GM23338 (cell line): ENCODE data around the gene AK9. TPM values are rescaled to one million over a fixed set of nuclear protein-coding genes. Genes with fewer than 3 reads are reported as not detected.

Source experiments
- ATAC-seq: fragments of 200-7000 bp; cut with Tn5 transposase; 3 replicates; pipeline ENCODE4 v1.9.1; 2020
- DNase-seq: peaks from one replicate; pipeline ENCODE4 v3.0.0-alpha.2; 2015; ENCODE audit warnings: low spot score
- H2AFZ ChIP-seq: fragments of 200-600 bp; sonication (generic); 2 replicates; pipeline ENCODE4 v1.8.0; 2016; ENCODE audit warnings: antibody characterized with exemption, mild to moderate bottlenecking, moderate library complexity
- H3F3A ChIP-seq: fragments of 200-600 bp; sonication (generic); replicated peaks from 2 replicates; pipeline ENCODE4 v1.8.0; 2017; ENCODE audit warnings: antibody characterized with exemption, mixed run types, low read depth
- H3K27ac ChIP-seq: fragments of 200-600 bp; sonication (generic); 2 replicates; pipeline ENCODE4 v1.6.1; 2016; ENCODE audit warnings: low read depth
- H3K27me3 ChIP-seq: fragments of 200-600 bp; sonication (generic); 2 replicates; pipeline ENCODE4 v1.8.0; 2016; ENCODE audit warnings: mild to moderate bottlenecking, mixed run types, moderate library complexity; ENCODE audit not compliant: insufficient read depth
- H3K36me3 ChIP-seq: fragments of 200-600 bp; sonication (generic); 2 replicates; pipeline ENCODE4 v1.8.0; 2016; ENCODE audit warnings: mild to moderate bottlenecking; ENCODE audit not compliant: insufficient read depth
- H3K4me1 ChIP-seq: fragments of 200-600 bp; sonication (generic); 2 replicates; pipeline ENCODE4 v1.8.0; 2016; ENCODE audit warnings: mild to moderate bottlenecking, moderate library complexity; ENCODE audit not compliant: insufficient read depth
- H3K4me2 ChIP-seq: fragments of 200-600 bp; sonication (generic); 2 replicates; pipeline ENCODE4 v1.7.1; 2017; ENCODE audit warnings: mixed run types
- H3K4me3 ChIP-seq: fragments of 200-600 bp; sonication (generic); 2 replicates; pipeline ENCODE4 v1.6.1; 2016; ENCODE audit warnings: mixed run types
- H3K79me2 ChIP-seq: fragments of 200-600 bp; sonication (generic); replicated peaks from 2 replicates; pipeline ENCODE4 v1.8.0; 2017; ENCODE audit warnings: mild to moderate bottlenecking; ENCODE audit not compliant: insufficient read depth
- H3K9me2 ChIP-seq: fragments of 200-600 bp; sonication (generic); 2 replicates; pipeline ENCODE4 v1.8.0; 2017; ENCODE audit not compliant: insufficient read depth
- H4K20me1 ChIP-seq: fragments of 200-600 bp; sonication (generic); replicated peaks from 2 replicates; pipeline ENCODE4 v1.8.0; 2017; ENCODE audit warnings: mild to moderate bottlenecking; ENCODE audit not compliant: insufficient read depth
- H3K27ac Mint-ChIP-seq: 2 replicates; pipeline ENCODE4 v1.8.0; 2020; ENCODE audit warnings: inconsistent platforms, mild to moderate bottlenecking, moderate library complexity, mixed read lengths
- H3K27me3 Mint-ChIP-seq: 3 replicates; pipeline ENCODE4 v1.8.0; 2022; ENCODE audit warnings: low read depth, mild to moderate bottlenecking, moderate library complexity, mixed read lengths, inconsistent platforms; ENCODE audit not compliant: insufficient read depth, poor library complexity
- H3K36me3 Mint-ChIP-seq: 3 replicates; pipeline ENCODE4 v1.8.0; 2021; ENCODE audit warnings: low read depth, mild to moderate bottlenecking, inconsistent platforms, moderate library complexity, mixed read lengths
- H3K4me1 Mint-ChIP-seq: 3 replicates; pipeline ENCODE4 v1.8.0; 2020; ENCODE audit warnings: mild to moderate bottlenecking, inconsistent platforms, mixed read lengths
- H3K4me3 Mint-ChIP-seq: 3 replicates; pipeline ENCODE4 v1.8.0; 2021; ENCODE audit warnings: moderate library complexity, mild to moderate bottlenecking, inconsistent platforms, mixed read lengths
- H3K9me3 Mint-ChIP-seq: 3 replicates; pipeline ENCODE4 v1.8.0; 2020; ENCODE audit warnings: moderate library complexity, mild to moderate bottlenecking, inconsistent platforms, mixed read lengths
- CREB1 ChIP-seq: fragments of 250-450 bp; sonication (Bioruptor Pico); IDR thresholded peaks from 2 replicates; pipeline ENCODE4 v1.5.0; 2020; ENCODE audit warnings: low read depth, mild to moderate bottlenecking, moderate library complexity
- EZH2phosphoT487 ChIP-seq: fragments of 200-600 bp; sonication (generic); IDR thresholded peaks from one replicate; pipeline ENCODE4 v1.8.1; 2018; ENCODE audit warnings: antibody characterized with exemption; ENCODE audit not compliant: unreplicated experiment
- NANOG ChIP-seq: IDR thresholded peaks from 2 replicates; pipeline ENCODE4 v1.6.1; 2016; ENCODE audit warnings: antibody characterized with exemption, borderline replicate concordance
- POLR2AphosphoS5 ChIP-seq: IDR thresholded peaks from 2 replicates; pipeline ENCODE4 v1.6.1; 2016; ENCODE audit warnings: antibody characterized with exemption, low read depth
- STAT1 ChIP-seq: IDR thresholded peaks from one replicate; pipeline ENCODE4 v1.6.1; 2016; ENCODE audit warnings: antibody characterized with exemption; ENCODE audit not compliant: unreplicated experiment
- ZNF114 ChIP-seq: fragments of 250-450 bp; sonication (Bioruptor Pico); IDR thresholded peaks from 2 replicates; pipeline ENCODE4 v1.5.0; 2020; ENCODE audit warnings: mild to moderate bottlenecking, moderate library complexity
- polyA plus RNA-seq: library from polyadenylated mRNA; unstranded; fragments of >200 nt; fragmentation: Nextera tagmentation; extraction: Ambion mirVana; gene quantifications from 2 replicates; pipeline ENCODE4 v1.2.1, GENCODE V29; 2016
- total RNA-seq: library from RNA; depleted of rRNA; stranded (reverse); fragments of >200 nt; shearing (Covaris generic); gene quantifications from 2 replicates; pipeline ENCODE4 v1.2.3, GENCODE V29; 2014
- TF ChIP-seq, protein P1 (sequence below): IDR thresholded peaks from one replicate; pipeline ENCODE4 v1.6.1; 2018; ENCODE audit warnings: antibody characterized with exemption; ENCODE audit not compliant: unreplicated experiment
- TF ChIP-seq, protein P2 (sequence below), 2 experiments: fragments of 200-600 bp in 1 of 2; sonication (generic) in 1 of 2; conservative IDR thresholded peaks; 2 replicates each; pipeline versions ENCODE4 v1.5.1 to v1.6.1; 2016 to 2017; ENCODE audit warnings: antibody characterized with exemption in 2 of 2, low read depth in 2 of 2, mild to moderate bottlenecking in 2 of 2, moderate library complexity in 1 of 2
- TF ChIP-seq, protein P3 (sequence below): IDR thresholded peaks from 2 replicates; pipeline ENCODE4 v1.6.1; 2016; ENCODE audit warnings: antibody characterized with exemption
- TF ChIP-seq, protein P4 (sequence below): fragments of 250-450 bp; sonication (Bioruptor Pico); IDR thresholded peaks from 2 replicates; pipeline ENCODE4 v1.5.0; 2020; ENCODE audit warnings: mild to moderate bottlenecking, moderate library complexity

Gene AK9
- total and polyA plus RNA-seq, 2 experiments from 2014 or later, result 2.0 to 6.4 TPM

DNA sequence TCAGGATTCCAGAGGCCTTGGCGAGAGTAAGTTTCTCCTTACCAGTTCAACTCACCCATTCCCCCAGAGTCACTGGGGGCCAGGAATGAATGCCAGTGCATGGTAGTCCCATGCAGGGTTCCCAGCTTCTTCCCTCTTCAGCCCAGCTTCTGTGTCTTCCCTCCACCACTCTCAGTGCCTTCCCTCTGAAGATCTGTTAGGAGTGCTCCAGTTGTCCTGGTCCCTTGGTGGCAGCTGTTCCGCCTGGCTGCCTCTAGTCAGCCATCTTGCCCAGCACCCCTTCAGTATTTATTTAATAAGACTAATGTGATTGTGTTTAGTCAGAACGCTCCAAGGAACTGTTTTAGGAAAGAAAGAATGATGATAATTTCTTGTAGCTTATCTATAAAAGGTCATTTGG, 23.2 kb upstream of the AK9 start:
- no peak overlapping the region for H3K27ac ChIP-seq
- H3K9me2 ChIP-seq, result no peaks in the 10 kb centered on the region
- H3K4me2 ChIP-seq, result no peak overlapping the region
- no peaks in the 10 kb centered on the region for H3K4me1 ChIP-seq
- DNase-seq, result no peak
- TF ChIP-seq NANOG (no peak), POLR2AphosphoS5 (no peak)
- H3K9me3 Mint-ChIP-seq, result no peaks in the 10 kb centered on the region; the same call in 2 of the 3 replicates
- H2AFZ ChIP-seq, result no peak overlapping the region
- ATAC-seq, result no peak
- H3K4me3 ChIP-seq, result no peak overlapping the region
- H3K36me3 Mint-ChIP-seq, result peaks cover 4% of the 10 kb centered on the region; the same call in 2 of the 3 replicates
- no peak overlapping the region for H3K4me3 Mint-ChIP-seq
- H3K27ac Mint-ChIP-seq, result no peak overlapping the region
- H4K20me1 ChIP-seq, result no peaks in the 10 kb centered on the region
- H3K4me1 Mint-ChIP-seq, result 0 out of 3 replicates have a peak, but pooled peaks cover 3% of the 10 kb centered on the region
- H3K27me3 Mint-ChIP-seq, result no peaks in the 10 kb centered on the region
- H3K36me3 ChIP-seq, result no peaks in the 10 kb centered on the region
- no peaks in the 10 kb centered on the region for H3F3A ChIP-seq
- no peaks in the 10 kb centered on the region for H3K27me3 ChIP-seq
- peaks cover 37% of the 10 kb centered on the region for H3K79me2 ChIP-seq

DNA sequence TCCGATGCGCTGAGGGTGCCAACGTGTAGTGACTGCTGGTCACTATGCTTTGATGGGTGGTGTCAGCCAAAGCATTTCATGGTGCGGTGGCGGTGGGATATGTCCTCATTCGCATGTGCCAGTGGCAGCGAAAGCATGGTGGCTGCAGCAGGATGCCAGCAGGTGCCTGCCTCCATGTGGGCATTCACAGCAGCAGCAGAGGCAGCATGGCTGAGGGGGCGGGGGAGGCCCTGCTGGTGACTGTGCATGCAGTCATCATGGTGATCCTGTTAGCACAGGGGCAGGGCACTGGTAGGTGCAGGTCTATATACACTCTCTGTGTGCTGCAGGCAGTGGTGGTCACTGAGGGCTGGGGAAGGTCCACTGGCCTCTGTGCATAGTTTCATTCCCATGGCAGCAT, 22.1 kb upstream of the AK9 start:
- Mint-ChIP-seq H3K36me3 (peaks cover 15% of the 10 kb centered on the region), H3K27me3 (no peaks in the 10 kb centered on the region), H3K9me3 (peaks cover 9% of the 10 kb centered on the region; the same call in 2 of the 3 replicates), H3K27ac (no peak overlapping the region), H3K4me1 (0 out of 3 replicates have a peak, but pooled peaks cover 3% of the 10 kb centered on the region), H3K4me3 (no peak overlapping the region)
- H4K20me1 ChIP-seq, result no peaks in the 10 kb centered on the region
- H3F3A ChIP-seq, result no peaks in the 10 kb centered on the region
- no peaks in the 10 kb centered on the region for H3K4me1 ChIP-seq
- H3K4me2 ChIP-seq, result no peak overlapping the region
- H3K4me3 ChIP-seq, result no peak overlapping the region
- no peak for DNase-seq
- H3K36me3 ChIP-seq, result no peaks in the 10 kb centered on the region
- H3K9me2 ChIP-seq, result no peaks in the 10 kb centered on the region
- no peak for ATAC-seq
- no peak overlapping the region for H2AFZ ChIP-seq
- H3K79me2 ChIP-seq, result peaks cover 48% of the 10 kb centered on the region
- H3K27ac ChIP-seq, result no peak overlapping the region
- H3K27me3 ChIP-seq, result no peaks in the 10 kb centered on the region
- TF ChIP-seq, protein P1, sequence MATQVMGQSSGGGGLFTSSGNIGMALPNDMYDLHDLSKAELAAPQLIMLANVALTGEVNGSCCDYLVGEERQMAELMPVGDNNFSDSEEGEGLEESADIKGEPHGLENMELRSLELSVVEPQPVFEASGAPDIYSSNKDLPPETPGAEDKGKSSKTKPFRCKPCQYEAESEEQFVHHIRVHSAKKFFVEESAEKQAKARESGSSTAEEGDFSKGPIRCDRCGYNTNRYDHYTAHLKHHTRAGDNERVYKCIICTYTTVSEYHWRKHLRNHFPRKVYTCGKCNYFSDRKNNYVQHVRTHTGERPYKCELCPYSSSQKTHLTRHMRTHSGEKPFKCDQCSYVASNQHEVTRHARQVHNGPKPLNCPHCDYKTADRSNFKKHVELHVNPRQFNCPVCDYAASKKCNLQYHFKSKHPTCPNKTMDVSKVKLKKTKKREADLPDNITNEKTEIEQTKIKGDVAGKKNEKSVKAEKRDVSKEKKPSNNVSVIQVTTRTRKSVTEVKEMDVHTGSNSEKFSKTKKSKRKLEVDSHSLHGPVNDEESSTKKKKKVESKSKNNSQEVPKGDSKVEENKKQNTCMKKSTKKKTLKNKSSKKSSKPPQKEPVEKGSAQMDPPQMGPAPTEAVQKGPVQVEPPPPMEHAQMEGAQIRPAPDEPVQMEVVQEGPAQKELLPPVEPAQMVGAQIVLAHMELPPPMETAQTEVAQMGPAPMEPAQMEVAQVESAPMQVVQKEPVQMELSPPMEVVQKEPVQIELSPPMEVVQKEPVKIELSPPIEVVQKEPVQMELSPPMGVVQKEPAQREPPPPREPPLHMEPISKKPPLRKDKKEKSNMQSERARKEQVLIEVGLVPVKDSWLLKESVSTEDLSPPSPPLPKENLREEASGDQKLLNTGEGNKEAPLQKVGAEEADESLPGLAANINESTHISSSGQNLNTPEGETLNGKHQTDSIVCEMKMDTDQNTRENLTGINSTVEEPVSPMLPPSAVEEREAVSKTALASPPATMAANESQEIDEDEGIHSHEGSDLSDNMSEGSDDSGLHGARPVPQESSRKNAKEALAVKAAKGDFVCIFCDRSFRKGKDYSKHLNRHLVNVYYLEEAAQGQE, result no peak
- TF ChIP-seq STAT1, result no peak
- no peak for TF ChIP-seq EZH2phosphoT487
- TF ChIP-seq, protein P2, sequence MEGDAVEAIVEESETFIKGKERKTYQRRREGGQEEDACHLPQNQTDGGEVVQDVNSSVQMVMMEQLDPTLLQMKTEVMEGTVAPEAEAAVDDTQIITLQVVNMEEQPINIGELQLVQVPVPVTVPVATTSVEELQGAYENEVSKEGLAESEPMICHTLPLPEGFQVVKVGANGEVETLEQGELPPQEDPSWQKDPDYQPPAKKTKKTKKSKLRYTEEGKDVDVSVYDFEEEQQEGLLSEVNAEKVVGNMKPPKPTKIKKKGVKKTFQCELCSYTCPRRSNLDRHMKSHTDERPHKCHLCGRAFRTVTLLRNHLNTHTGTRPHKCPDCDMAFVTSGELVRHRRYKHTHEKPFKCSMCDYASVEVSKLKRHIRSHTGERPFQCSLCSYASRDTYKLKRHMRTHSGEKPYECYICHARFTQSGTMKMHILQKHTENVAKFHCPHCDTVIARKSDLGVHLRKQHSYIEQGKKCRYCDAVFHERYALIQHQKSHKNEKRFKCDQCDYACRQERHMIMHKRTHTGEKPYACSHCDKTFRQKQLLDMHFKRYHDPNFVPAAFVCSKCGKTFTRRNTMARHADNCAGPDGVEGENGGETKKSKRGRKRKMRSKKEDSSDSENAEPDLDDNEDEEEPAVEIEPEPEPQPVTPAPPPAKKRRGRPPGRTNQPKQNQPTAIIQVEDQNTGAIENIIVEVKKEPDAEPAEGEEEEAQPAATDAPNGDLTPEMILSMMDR (conservative IDR thresholded peaks at IDR 0.05; ENCODE audit: low read depth in 2 of 2), result no peak
- TF ChIP-seq, protein P3, sequence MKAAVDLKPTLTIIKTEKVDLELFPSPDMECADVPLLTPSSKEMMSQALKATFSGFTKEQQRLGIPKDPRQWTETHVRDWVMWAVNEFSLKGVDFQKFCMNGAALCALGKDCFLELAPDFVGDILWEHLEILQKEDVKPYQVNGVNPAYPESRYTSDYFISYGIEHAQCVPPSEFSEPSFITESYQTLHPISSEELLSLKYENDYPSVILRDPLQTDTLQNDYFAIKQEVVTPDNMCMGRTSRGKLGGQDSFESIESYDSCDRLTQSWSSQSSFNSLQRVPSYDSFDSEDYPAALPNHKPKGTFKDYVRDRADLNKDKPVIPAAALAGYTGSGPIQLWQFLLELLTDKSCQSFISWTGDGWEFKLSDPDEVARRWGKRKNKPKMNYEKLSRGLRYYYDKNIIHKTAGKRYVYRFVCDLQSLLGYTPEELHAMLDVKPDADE, result no peak
- TF ChIP-seq ZNF114 (CRISPR knock-in tag), result no peak
- TF ChIP-seq CREB1, result no peak
- TF ChIP-seq, protein P4, sequence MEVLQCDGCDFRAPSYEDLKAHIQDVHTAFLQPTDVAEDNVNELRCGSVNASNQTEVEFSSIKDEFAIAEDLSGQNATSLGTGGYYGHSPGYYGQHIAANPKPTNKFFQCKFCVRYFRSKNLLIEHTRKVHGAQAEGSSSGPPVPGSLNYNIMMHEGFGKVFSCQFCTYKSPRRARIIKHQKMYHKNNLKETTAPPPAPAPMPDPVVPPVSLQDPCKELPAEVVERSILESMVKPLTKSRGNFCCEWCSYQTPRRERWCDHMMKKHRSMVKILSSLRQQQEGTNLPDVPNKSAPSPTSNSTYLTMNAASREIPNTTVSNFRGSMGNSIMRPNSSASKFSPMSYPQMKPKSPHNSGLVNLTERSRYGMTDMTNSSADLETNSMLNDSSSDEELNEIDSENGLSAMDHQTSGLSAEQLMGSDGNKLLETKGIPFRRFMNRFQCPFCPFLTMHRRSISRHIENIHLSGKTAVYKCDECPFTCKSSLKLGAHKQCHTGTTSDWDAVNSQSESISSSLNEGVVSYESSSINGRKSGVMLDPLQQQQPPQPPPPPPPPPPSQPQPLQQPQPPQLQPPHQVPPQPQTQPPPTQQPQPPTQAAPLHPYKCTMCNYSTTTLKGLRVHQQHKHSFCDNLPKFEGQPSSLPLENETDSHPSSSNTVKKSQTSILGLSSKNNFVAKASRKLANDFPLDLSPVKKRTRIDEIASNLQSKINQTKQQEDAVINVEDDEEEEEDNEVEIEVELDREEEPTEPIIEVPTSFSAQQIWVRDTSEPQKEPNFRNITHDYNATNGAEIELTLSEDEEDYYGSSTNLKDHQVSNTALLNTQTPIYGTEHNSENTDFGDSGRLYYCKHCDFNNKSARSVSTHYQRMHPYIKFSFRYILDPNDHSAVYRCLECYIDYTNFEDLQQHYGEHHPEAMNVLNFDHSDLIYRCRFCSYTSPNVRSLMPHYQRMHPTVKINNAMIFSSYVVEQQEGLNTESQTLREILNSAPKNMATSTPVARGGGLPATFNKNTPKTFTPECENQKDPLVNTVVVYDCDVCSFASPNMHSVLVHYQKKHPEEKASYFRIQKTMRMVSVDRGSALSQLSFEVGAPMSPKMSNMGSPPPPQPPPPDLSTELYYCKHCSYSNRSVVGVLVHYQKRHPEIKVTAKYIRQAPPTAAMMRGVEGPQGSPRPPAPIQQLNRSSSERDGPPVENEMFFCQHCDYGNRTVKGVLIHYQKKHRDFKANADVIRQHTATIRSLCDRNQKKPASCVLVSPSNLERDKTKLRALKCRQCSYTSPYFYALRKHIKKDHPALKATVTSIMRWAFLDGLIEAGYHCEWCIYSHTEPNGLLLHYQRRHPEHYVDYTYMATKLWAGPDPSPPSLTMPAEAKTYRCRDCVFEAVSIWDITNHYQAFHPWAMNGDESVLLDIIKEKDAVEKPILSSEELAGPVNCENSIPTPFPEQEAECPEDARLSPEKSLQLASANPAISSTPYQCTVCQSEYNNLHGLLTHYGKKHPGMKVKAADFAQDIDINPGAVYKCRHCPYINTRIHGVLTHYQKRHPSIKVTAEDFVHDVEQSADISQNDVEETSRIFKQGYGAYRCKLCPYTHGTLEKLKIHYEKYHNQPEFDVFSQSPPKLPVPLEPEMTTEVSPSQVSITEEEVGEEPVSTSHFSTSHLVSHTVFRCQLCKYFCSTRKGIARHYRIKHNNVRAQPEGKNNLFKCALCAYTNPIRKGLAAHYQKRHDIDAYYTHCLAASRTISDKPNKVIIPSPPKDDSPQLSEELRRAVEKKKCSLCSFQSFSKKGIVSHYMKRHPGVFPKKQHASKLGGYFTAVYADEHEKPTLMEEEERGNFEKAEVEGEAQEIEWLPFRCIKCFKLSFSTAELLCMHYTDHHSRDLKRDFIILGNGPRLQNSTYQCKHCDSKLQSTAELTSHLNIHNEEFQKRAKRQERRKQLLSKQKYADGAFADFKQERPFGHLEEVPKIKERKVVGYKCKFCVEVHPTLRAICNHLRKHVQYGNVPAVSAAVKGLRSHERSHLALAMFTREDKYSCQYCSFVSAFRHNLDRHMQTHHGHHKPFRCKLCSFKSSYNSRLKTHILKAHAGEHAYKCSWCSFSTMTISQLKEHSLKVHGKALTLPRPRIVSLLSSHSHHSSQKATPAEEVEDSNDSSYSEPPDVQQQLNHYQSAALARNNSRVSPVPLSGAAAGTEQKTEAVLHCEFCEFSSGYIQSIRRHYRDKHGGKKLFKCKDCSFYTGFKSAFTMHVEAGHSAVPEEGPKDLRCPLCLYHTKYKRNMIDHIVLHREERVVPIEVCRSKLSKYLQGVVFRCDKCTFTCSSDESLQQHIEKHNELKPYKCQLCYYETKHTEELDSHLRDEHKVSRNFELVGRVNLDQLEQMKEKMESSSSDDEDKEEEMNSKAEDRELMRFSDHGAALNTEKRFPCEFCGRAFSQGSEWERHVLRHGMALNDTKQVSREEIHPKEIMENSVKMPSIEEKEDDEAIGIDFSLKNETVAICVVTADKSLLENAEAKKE (CRISPR knock-in tag), result no peak
